ENCODE data around the gene IQCH. TPM values are rescaled to one million over a fixed set of nuclear protein-coding genes. Genes with fewer than 3 reads are reported as not detected.
A peak's percentile ranks its signal among the peaks of the same experiment; 100 is the strongest.

The IQCH gene
- total and polyA plus RNA-seq, 4 experiments from 2014 or later, result 0.99 to 2.1 (median 1.5) TPM

- Histone ChIP-seq H3K9me3 (ENCODE audit: control insufficient read depth in 1 of 2, low read length in 2 of 2) (no peaks in the 10 kb centered on the region), H3K27ac (ENCODE audit: low read depth, low read length) (no peak overlapping the region), H3K36me3 (ENCODE audit: insufficient read depth, low read length) (no peaks in the 10 kb centered on the region), H3K4me1 (ENCODE audit: insufficient read depth, low read length) (no peaks in the 10 kb centered on the region), H3K27me3 (ENCODE audit: insufficient read depth, low read length) (no peaks in the 10 kb centered on the region), H3K4me3 (ENCODE audit: low read length in 2 of 2) (no peak overlapping the region)
- POLR2A ChIA-PET (ENCODE audit: partially characterized antibody), result interaction anchor here (0.7 kb wide), 1 partner anchor 14 kb away, joined by 3 read pairs; no protein-coding TSS in a partner anchor
- Mint-ChIP-seq H3K27ac (no peak overlapping the region), H3K9me3 (peaks cover 0 to 4% (median 0%) of the 10 kb centered on the region in 8 donors), H3K4me3 (no peak overlapping the region), H3K36me3 (no peaks in the 10 kb centered on the region), H3K4me1 (no peaks in the 10 kb centered on the region), H3K27me3 (peaks cover 1 to 3% of the 10 kb centered on the region in 2 donors)
- intact Hi-C loops (cut with micrococcal nuclease), result no loop called here
- DNase-seq, result no peak
- CTCF ChIA-PET (ENCODE audit: partially characterized antibody), result no interaction called here
Measured at GRCh38 chr15:67365994-67366393, 111.4 kb downstream of the IQCH start.

GRCh38 chr15:67366904-67367303, 112.3 kb downstream of the IQCH start:
- H3K9me3 Mint-ChIP-seq, result peaks cover 0 to 4% (median 0%) of the 10 kb centered on the region in 8 donors
- Histone ChIP-seq H3K4me3 (ENCODE audit: low read length in 2 of 2) (no peak overlapping the region), H3K27me3 (ENCODE audit: insufficient read depth, low read length) (no peaks in the 10 kb centered on the region), H3K36me3 (ENCODE audit: insufficient read depth, low read length) (no peaks in the 10 kb centered on the region), H3K27ac (ENCODE audit: low read depth, low read length) (no peak overlapping the region), H3K9me3 (ENCODE audit: control insufficient read depth in 1 of 2, low read length in 2 of 2) (no peaks in the 10 kb centered on the region), H3K4me1 (ENCODE audit: insufficient read depth, low read length) (no peaks in the 10 kb centered on the region)
- H3K4me1 Mint-ChIP-seq, result no peaks in the 10 kb centered on the region
- ChIA-PET POLR2A (ENCODE audit: partially characterized antibody) (no interaction called here), CTCF (ENCODE audit: partially characterized antibody) (no interaction called here)
- H3K4me3 Mint-ChIP-seq, result peak overlapping the region in 1 of 8 donors; percentile 11
- DNase-seq, result no peak
- intact Hi-C loops (cut with micrococcal nuclease), result no loop called here
- H3K36me3 Mint-ChIP-seq, result no peaks in the 10 kb centered on the region
- peaks cover 1 to 3% of the 10 kb centered on the region in 2 donors for H3K27me3 Mint-ChIP-seq
- no peak overlapping the region for H3K27ac Mint-ChIP-seq

GRCh38 chr15:67369359-67369998, 114.9 kb downstream of the IQCH start:
- Histone ChIP-seq H3K4me1 (ENCODE audit: insufficient read depth, low read length) (no peaks in the 10 kb centered on the region), H3K4me3 (ENCODE audit: low read length in 2 of 2) (no peak overlapping the region), H3K27me3 (ENCODE audit: insufficient read depth, low read length) (no peaks in the 10 kb centered on the region), H3K36me3 (ENCODE audit: insufficient read depth, low read length) (no peaks in the 10 kb centered on the region), H3K27ac (ENCODE audit: low read depth, low read length) (no peak overlapping the region), H3K9me3 (ENCODE audit: control insufficient read depth in 1 of 2, low read length in 2 of 2) (no peaks in the 10 kb centered on the region)
- H3K4me1 Mint-ChIP-seq, result no peaks in the 10 kb centered on the region
- no peak for DNase-seq
- H3K36me3 Mint-ChIP-seq, result no peaks in the 10 kb centered on the region
- POLR2A ChIA-PET (ENCODE audit: partially characterized antibody), result no interaction called here
- CTCF ChIA-PET (ENCODE audit: partially characterized antibody), result interaction anchor here (0.7 kb wide), 1 partner anchor 29 kb away, joined by 3 read pairs; no protein-coding TSS in a partner anchor
- H3K4me3 Mint-ChIP-seq, result no peak overlapping the region
- intact Hi-C loops (cut with micrococcal nuclease), result no loop called here
- no peaks in the 10 kb centered on the region for H3K9me3 Mint-ChIP-seq
- H3K27me3 Mint-ChIP-seq, result peaks cover 1 to 3% of the 10 kb centered on the region in 2 donors
- no peak overlapping the region for H3K27ac Mint-ChIP-seq

- no peak for DNase-seq
- Mint-ChIP-seq H3K36me3 (no peaks in the 10 kb centered on the region), H3K27ac (no peak overlapping the region), H3K9me3 (no peaks in the 10 kb centered on the region), H3K4me1 (no peaks in the 10 kb centered on the region), H3K4me3 (no peak overlapping the region), H3K27me3 (peaks cover 1 to 3% of the 10 kb centered on the region in 2 donors)
- H3K9me3 ChIP-seq (ENCODE audit: control insufficient read depth in 1 of 2, low read length in 2 of 2), result no peaks in the 10 kb centered on the region
- H3K27me3 ChIP-seq (ENCODE audit: insufficient read depth, low read length), result no peaks in the 10 kb centered on the region
- H3K4me3 ChIP-seq (ENCODE audit: low read length in 2 of 2), result no peak overlapping the region
- intact Hi-C loops (cut with micrococcal nuclease), result no loop called here
- POLR2A ChIA-PET (ENCODE audit: partially characterized antibody), result no interaction called here
- no peak overlapping the region for H3K27ac ChIP-seq (ENCODE audit: low read depth, low read length)
- CTCF ChIA-PET (ENCODE audit: partially characterized antibody), result no interaction called here
- no peaks in the 10 kb centered on the region for H3K4me1 ChIP-seq (ENCODE audit: insufficient read depth, low read length)
- no peaks in the 10 kb centered on the region for H3K36me3 ChIP-seq (ENCODE audit: insufficient read depth, low read length)
Measured at GRCh38 chr15:67370206-67370954, 115.8 kb downstream of the IQCH start.

GRCh38 chr15:67372543-67372942, 118.0 kb downstream of the IQCH start:
- no peaks in the 10 kb centered on the region for H3K36me3 Mint-ChIP-seq
- ChIA-PET POLR2A (ENCODE audit: partially characterized antibody) (no interaction called here), CTCF (ENCODE audit: partially characterized antibody) (no interaction called here)
- DNase-seq, result no peak
- no peaks in the 10 kb centered on the region for H3K4me1 ChIP-seq (ENCODE audit: insufficient read depth, low read length)
- H3K4me1 Mint-ChIP-seq, result no peaks in the 10 kb centered on the region
- H3K9me3 Mint-ChIP-seq, result no peaks in the 10 kb centered on the region
- intact Hi-C loops (cut with micrococcal nuclease), result no loop called here
- H3K9me3 ChIP-seq (ENCODE audit: control insufficient read depth in 1 of 2, low read length in 2 of 2), result no peaks in the 10 kb centered on the region
- H3K4me3 ChIP-seq (ENCODE audit: low read length in 2 of 2), result no peak overlapping the region
- H3K36me3 ChIP-seq (ENCODE audit: insufficient read depth, low read length), result no peaks in the 10 kb centered on the region
- H3K27me3 Mint-ChIP-seq, result peaks cover 1 to 3% of the 10 kb centered on the region in 2 donors
- H3K27ac Mint-ChIP-seq, result no peak overlapping the region
- H3K27me3 ChIP-seq (ENCODE audit: insufficient read depth, low read length), result no peaks in the 10 kb centered on the region
- no peak overlapping the region for H3K27ac ChIP-seq (ENCODE audit: low read depth, low read length)
- H3K4me3 Mint-ChIP-seq, result no peak overlapping the region

GRCh38 chr15:67372986-67373675, 118.5 kb downstream of the IQCH start:
- no peaks in the 10 kb centered on the region for H3K9me3 ChIP-seq (ENCODE audit: control insufficient read depth in 1 of 2, low read length in 2 of 2)
- ChIA-PET CTCF (ENCODE audit: partially characterized antibody) (interaction anchor here (1.1 kb wide), 1 partner anchor 14 kb away, joined by 3 read pairs; no protein-coding TSS in a partner anchor), POLR2A (ENCODE audit: partially characterized antibody) (no interaction called here)
- no peaks in the 10 kb centered on the region for H3K27me3 ChIP-seq (ENCODE audit: insufficient read depth, low read length)
- H3K36me3 ChIP-seq (ENCODE audit: insufficient read depth, low read length), result no peaks in the 10 kb centered on the region
- Mint-ChIP-seq H3K27ac (no peak overlapping the region), H3K4me1 (no peaks in the 10 kb centered on the region), H3K9me3 (no peaks in the 10 kb centered on the region), H3K36me3 (no peaks in the 10 kb centered on the region), H3K4me3 (no peak overlapping the region), H3K27me3 (peaks cover 1 to 3% of the 10 kb centered on the region in 2 donors)
- H3K27ac ChIP-seq (ENCODE audit: low read depth, low read length), result no peak overlapping the region
- no peak overlapping the region for H3K4me3 ChIP-seq (ENCODE audit: low read length in 2 of 2)
- intact Hi-C loops (cut with micrococcal nuclease), result no loop called here
- H3K4me1 ChIP-seq (ENCODE audit: insufficient read depth, low read length), result no peaks in the 10 kb centered on the region
- no peak for DNase-seq

GRCh38 chr15:67373971-67374370, 119.4 kb downstream of the IQCH start:
- Histone ChIP-seq H3K4me1 (ENCODE audit: insufficient read depth, low read length) (no peaks in the 10 kb centered on the region), H3K27me3 (ENCODE audit: insufficient read depth, low read length) (no peaks in the 10 kb centered on the region), H3K27ac (ENCODE audit: low read depth, low read length) (no peak overlapping the region), H3K9me3 (ENCODE audit: control insufficient read depth in 1 of 2, low read length in 2 of 2) (no peaks in the 10 kb centered on the region), H3K4me3 (ENCODE audit: low read length in 2 of 2) (no peak overlapping the region), H3K36me3 (ENCODE audit: insufficient read depth, low read length) (no peaks in the 10 kb centered on the region)
- ChIA-PET CTCF (ENCODE audit: partially characterized antibody) (interaction anchor here (0.7 to 1.1 kb wide), 2 partner anchors 13 to 427 kb away, joined by 3 read pairs; no protein-coding TSS in a partner anchor), POLR2A (ENCODE audit: partially characterized antibody) (no interaction called here)
- intact Hi-C loops (cut with micrococcal nuclease), result no loop called here
- Mint-ChIP-seq H3K27ac (no peak overlapping the region), H3K36me3 (no peaks in the 10 kb centered on the region), H3K4me3 (no peak overlapping the region), H3K9me3 (no peaks in the 10 kb centered on the region), H3K4me1 (no peaks in the 10 kb centered on the region), H3K27me3 (peaks cover 1 to 2% of the 10 kb centered on the region in 2 donors)
- no peak for DNase-seq
